HG03575 (cell line): ENCODE data around the gene LMBR1.
"Not testable (repeated sequence)": the region's sequence is repeated elsewhere in the genome, so short reads cannot be mapped to it uniquely, and the experiment has no call there.

Experiments used
- ATAC-seq: cut with Tn5 transposase; IDR thresholded peaks from one replicate; pipeline ENCODE4 v1.9.1; 2021; ENCODE audit not compliant: unreplicated experiment, insufficient number of reproducible peaks, low FRiP score; ENCODE audit errors: extremely low read depth

LMBR1 gene

GRCh38 chr7:156820445-156821063 lies 72.4 kb downstream of the LMBR1 start:
- no peak for ATAC-seq

GRCh38 chr7:156819733-156820295 lies 73.2 kb downstream of the LMBR1 start:
- ATAC-seq, result no peak

- no peak for ATAC-seq
Observed at GRCh38 chr7:156818133-156818532, 74.8 kb downstream of the LMBR1 start.

GRCh38 chr7:156816943-156817572 lies 75.9 kb downstream of the LMBR1 start:
- no peak for ATAC-seq

GRCh38 chr7:156811706-156812105 lies 81.3 kb downstream of the LMBR1 start:
- no peak for ATAC-seq

- ATAC-seq, result not testable (repeated sequence)
Observed at GRCh38 chr7:156803656-156804055, 89.3 kb downstream of the LMBR1 start.

GRCh38 chr7:156802214-156802613 lies 90.8 kb downstream of the LMBR1 start:
- ATAC-seq, result no peak

- no peak for ATAC-seq
Observed at GRCh38 chr7:156795415-156795814, 97.6 kb downstream of the LMBR1 start.

GRCh38 chr7:156793334-156793733 lies 99.6 kb downstream of the LMBR1 start:
- no peak for ATAC-seq

GRCh38 chr7:156792611-156793010 lies 100.4 kb downstream of the LMBR1 start:
- no peak for ATAC-seq

GRCh38 chr7:156791241-156791640 lies 101.7 kb downstream of the LMBR1 start:
- ATAC-seq, result no peak

- no peak for ATAC-seq
Observed at GRCh38 chr7:156790264-156790663, 102.7 kb downstream of the LMBR1 start.

- no peak for ATAC-seq
Observed at GRCh38 chr7:156785998-156786543, 106.9 kb downstream of the LMBR1 start.

GRCh38 chr7:156783864-156784263 lies 109.1 kb downstream of the LMBR1 start:
- no peak for ATAC-seq

GRCh38 chr7:156781972-156782371 lies 111.0 kb downstream of the LMBR1 start:
- no peak for ATAC-seq

- ATAC-seq, result peak; percentile 47
Observed at GRCh38 chr7:156780724-156781455, 112.1 kb downstream of the LMBR1 start.

- ATAC-seq, result no peak
Observed at GRCh38 chr7:156778668-156779067, 114.3 kb downstream of the LMBR1 start.

- ATAC-seq, result no peak
Observed at GRCh38 chr7:156778201-156778600, 114.8 kb downstream of the LMBR1 start.

- ATAC-seq, result no peak
Observed at GRCh38 chr7:156777364-156778069, 115.5 kb downstream of the LMBR1 start.
